Activated CD4-positive, alpha-beta T cell treated with anti-CD3 and anti-CD28 coated beads, Interleukin-2, amount 50 U/mL, for 16 hours (primary cell): ENCODE measurements around the gene SNX17.
"Not testable (repeated sequence)": the region's sequence is repeated elsewhere in the genome, so short reads cannot be mapped to it uniquely, and the experiment has no call there.

Experiments
- DNase-seq: peaks from one replicate; pipeline ENCODE4 v3.0.0-alpha.2; 2020

The SNX17 gene

DNA sequence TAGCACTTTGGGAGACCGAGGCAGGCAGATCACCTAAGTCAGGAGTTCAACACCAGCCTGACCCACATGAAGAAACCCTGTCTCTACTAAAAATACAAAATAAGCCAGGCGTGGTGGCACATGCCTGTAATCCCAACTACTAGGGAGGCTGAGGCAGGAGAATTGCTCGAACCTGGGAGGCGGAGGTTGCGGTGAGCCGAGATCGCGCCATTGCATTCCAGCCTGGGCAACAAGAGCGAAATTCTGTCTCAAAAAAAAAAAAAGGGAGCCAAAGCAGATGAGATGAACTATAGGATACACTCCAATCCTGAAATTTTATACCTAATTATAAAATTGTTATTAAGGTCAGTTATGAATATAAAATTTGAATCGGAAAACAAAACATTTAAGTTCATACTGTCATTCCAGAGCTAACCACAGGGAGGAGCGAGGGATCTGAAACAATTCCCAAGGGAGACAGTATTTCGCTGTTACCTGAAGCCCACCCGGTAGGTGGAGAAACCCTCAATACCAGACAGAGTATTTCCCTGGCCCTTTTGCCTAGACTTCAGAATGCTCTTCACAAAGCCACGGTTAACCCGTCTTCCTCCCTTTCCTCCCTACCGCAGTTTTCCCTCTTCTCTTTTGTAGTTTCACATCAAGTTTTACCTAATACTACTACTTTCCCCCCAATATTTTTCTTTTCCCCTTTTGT, 37.5 kb downstream of the SNX17 start:
- no peak for DNase-seq

DNA sequence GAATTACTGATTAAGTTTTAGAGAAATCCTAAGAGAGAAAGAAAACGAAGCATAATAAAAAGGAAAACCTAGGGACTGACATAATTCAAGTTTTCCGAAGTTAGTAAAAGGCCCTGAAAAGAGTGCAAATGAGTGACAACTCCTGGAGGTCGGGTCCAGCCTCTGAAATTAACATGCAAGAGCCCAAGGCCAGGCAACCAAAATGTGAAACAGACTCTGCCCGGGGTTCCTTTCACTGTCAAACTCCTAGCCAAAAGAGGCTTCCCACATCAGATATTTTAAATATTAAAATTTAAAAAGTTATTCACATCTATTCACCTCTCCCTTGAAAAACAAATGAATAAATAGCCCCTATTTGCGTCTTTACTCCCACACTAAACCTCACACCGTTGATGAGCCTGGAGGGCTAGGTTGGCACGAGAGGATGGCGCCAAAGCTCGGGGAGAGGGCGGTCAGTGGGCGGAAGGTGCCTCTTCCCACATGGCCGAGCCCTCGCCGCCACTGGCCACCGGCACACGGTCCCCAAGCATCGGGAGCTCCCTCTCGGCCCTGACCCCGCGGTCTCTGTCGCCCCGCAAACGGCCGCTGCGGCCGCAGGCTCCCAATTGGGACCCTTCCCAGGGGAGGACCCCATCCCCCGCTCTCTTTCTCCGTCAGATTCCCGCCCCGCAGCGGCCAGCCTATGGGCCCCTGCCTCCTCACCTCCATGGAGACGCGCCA, 38.3 kb downstream of the SNX17 start:
- DNase-seq = peak; percentile 30

DNA sequence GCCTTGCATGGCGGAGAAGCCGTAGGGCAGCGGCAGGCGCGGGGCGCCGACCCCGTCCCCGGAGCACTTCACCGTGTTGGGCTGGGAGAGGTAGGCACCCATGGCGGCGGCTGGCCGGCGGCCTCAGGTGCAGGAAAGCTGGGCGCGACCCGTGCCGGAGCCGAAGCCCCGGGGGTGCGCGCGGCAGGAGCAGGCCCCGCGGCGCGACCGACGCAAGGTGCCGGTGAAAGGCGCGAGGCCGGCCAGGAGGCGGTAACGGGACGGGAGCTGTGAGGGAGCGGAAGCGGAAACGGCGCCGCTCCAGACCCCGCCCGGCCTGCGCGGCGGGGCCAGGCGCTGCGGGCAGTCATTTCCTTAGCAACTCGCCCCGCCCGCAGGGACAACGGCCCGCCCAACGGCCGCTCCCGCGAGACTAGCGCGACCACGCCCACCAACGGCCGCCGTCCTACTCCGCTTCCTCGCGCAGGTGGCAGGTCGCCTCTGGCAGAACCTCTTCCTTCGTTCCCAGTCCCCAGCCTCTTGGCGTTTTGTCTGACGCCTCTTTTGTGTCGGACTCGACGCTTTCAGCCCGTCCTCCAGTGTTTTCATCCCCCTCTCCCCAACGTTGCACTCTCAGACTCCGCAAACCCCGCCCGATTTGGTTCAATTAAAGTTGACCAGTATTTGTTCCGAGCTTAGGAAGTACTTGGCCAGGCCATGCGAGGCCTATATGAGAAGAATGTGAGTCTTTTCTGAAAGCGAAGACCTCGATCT, 39.1 kb downstream of the SNX17 start, which contains the start of gene PPM1G:
Gene PPM1G, minus strand, starts transcription at position 271 of the 753 bp plus-strand sequence. Its CDS starts 169 bp downstream, at position 102.
- peak; percentile 97 for DNase-seq

DNA sequence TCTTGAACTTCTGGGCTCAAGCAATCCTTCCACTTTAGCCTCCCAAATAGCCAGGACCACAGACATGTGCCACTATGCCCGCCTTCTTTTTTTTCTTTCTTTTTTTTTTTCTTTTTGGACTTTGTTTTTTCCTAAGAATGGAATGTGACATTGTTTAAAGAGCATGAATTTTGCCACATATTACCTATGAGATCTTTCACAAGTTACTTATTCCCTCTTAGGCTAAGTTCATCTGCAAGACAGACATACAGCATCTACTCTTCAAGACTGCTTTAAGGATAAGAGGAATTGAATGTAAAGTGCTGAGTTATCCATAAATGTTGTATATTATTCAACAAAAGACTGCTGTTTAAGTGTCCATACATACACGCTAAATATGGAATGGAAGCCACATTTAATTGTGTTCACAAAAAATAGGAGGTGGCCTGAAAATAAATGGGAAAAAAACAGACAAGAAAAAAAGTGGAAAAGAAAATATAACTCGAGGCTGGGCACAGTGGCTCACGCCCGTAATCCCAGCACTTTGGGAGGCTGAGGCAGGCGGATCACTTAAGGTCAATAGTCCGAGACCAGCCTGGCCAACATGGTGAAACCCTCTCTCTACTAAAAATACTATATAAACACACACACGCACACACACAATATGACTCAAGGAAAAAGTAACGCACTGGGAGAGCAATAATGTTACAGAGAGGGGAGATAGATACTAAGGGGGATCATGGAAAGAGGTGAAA, 42.2 kb downstream of the SNX17 start:
- no peak for DNase-seq

DNA sequence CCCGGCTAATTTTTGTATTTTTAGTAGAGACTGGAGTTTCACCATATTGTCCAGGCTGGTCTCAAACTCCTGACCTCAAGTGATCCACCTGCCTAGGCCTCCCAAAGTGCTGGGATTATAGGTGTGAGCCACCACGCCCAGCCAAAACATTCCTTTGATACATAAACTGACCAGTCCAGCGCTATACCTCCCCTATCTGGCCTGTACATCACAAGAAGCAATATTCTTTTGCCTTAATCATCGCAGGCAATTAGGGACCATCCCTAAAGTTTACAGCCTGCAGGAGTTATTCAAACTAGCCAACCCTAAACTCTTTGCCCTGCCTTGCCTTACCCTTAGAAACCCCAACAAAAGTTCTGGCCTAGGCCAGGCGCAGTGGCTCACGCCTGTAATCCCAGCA, 45.7 kb downstream of the SNX17 start:
- no peak for DNase-seq

GRCh38 chr2:27420996-27421395, 50.6 kb downstream of the SNX17 start:
- no peak for DNase-seq

DNA sequence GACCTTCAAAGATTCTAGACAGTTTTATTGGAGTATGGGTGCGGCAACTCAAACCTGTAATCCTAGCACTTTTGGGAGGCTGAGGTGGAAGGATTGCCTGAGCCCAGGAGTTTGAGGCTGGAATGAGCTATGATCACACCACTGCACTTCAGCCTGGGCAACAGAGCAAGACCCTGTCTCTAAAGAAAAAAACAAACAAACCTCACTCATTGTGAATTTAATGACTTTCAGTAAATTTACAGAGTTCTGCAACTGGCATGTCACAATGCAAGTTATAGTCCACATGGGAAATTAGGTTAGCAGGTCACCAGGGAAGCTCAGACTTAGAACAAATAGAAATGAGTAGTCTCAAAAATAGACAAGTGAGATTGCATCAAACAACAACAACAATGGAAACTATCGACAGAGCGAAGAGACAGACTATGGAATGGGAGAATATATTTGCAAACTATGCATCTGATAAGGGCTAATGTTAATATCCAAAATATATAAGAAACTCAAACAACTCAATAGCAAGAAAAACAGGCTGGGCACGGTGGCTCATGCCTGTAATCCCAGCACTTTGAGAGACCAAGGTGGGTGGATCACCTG, 51.3 kb downstream of the SNX17 start:
- DNase-seq = no peak

DNA sequence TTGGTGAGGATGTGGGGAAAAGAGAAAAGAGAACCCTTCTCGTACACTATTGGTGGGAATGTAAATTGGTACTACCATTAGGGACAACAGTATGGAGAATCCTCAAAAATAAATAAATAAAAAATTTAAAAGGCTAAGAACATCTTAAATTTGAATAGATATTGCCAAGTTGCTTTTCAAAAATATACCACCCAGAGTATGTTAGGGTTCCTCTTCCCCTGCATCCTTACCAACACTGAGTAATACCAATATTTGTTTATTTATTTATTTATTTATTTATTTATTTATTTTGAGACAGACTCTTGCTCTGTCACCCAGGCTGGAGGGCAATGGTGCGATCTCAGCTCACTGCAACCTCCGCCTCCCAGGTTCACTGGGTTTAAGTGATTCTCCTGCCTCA, 52.5 kb downstream of the SNX17 start:
- DNase-seq = no peak

DNA sequence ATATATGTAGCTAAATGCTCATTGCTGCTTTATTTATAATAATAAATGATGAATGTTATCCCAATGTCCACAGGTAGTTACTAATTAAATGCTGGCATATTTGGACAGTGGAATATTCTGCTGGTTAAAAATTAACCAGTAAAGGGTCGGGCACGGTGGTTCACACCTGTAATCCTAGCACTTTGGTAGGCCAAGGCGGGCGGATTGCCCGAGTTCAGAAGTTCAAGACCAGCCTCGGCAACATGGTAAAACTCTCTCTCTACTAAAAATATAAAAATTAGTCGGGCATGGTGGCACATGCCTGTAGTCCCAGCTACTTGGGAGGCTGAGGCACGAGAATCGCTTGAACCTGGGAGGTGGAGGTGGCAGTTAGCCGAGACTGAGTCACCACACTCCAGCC, 54.6 kb downstream of the SNX17 start:
- not testable (repeated sequence) for DNase-seq
